GM19043 (cell line): ENCODE data around the gene ZFP30.
A peak's percentile ranks its signal among the peaks of the same experiment; 100 is the strongest.
"Not testable (repeated sequence)": the region's sequence is repeated elsewhere in the genome, so short reads cannot be mapped to it uniquely, and the experiment has no call there.

Experiments
- ATAC-seq: cut with Tn5 transposase; IDR thresholded peaks from one replicate; pipeline ENCODE4 v1.9.1; 2021; ENCODE audit warnings: low read depth; ENCODE audit not compliant: unreplicated experiment

ZFP30 gene

GRCh38 chr19:37655301-37655688 is at the start of gene ZFP30:
TSS of gene ZFP30 (minus strand) at chr19:37655465. CDS start at chr19:37647822, 7,643 bp downstream.
- peak; percentile 54 for ATAC-seq

GRCh38 chr19:37699057-37699456 is 43.8 kb upstream of the ZFP30 start:
- no peak for ATAC-seq

GRCh38 chr19:37698216-37698615 is 43.0 kb upstream of the ZFP30 start:
- ATAC-seq = no peak

- no peak for ATAC-seq
These were observed 40.1 kb upstream of the ZFP30 start for GRCh38 chr19:37695144-37695899.

GRCh38 chr19:37692956-37693620 is 37.8 kb upstream of the ZFP30 start:
- ATAC-seq = no peak

GRCh38 chr19:37691881-37692504 is 36.7 kb upstream of the ZFP30 start:
- no peak for ATAC-seq

- ATAC-seq = no peak
These were observed 28.3 kb upstream of the ZFP30 start for GRCh38 chr19:37683520-37683919.

GRCh38 chr19:37669450-37669914 is 14.2 kb upstream of the ZFP30 start:
- no peak for ATAC-seq

GRCh38 chr19:37657157-37657556 is 1.9 kb upstream of the ZFP30 start:
- ATAC-seq = not testable (repeated sequence)

- peak; percentile 59 for ATAC-seq
These were observed 565 bp upstream of the ZFP30 start for GRCh38 chr19:37655689-37656371.

GRCh38 chr19:37654629-37655300 is 500 bp downstream of the ZFP30 start:
- ATAC-seq = peak; percentile 38

GRCh38 chr19:37654118-37654517 is 1.1 kb downstream of the ZFP30 start:
- no peak for ATAC-seq

- ATAC-seq = no peak
These were observed 19.9 kb downstream of the ZFP30 start for GRCh38 chr19:37635076-37636056.

GRCh38 chr19:37594982-37595382 is 60.3 kb downstream of the ZFP30 start:
- no peak for ATAC-seq

GRCh38 chr19:37594304-37594981 is 60.8 kb downstream of the ZFP30 start, which contains the start of the genes ZNF540 and ZNF571:
TSS of gene ZNF540 (plus strand) at chr19:37594876. CDS start at chr19:37598448, 3,572 bp downstream.
TSS of gene ZNF571 (minus strand) at chr19:37594792. CDS start at chr19:37586676, 8,116 bp downstream.
- ATAC-seq = peak; percentile 98

- no peak for ATAC-seq
These were observed 61.3 kb downstream of the ZFP30 start for GRCh38 chr19:37593996-37594303.

GRCh38 chr19:37583340-37583739 is 71.9 kb downstream of the ZFP30 start:
- no peak for ATAC-seq

- no peak for ATAC-seq
These were observed 83.1 kb downstream of the ZFP30 start for GRCh38 chr19:37572203-37572602.

- ATAC-seq = no peak
These were observed 89.9 kb downstream of the ZFP30 start for GRCh38 chr19:37565370-37565669.
